ENCODE results near the gene TCP11X2. TPM values are rescaled to one million over a fixed set of nuclear protein-coding genes. Genes with fewer than 3 reads are reported as not detected.
"Not testable (repeated sequence)": the region's sequence is repeated elsewhere in the genome, so short reads cannot be mapped to it uniquely, and the experiment has no call there.

Gene TCP11X2
- total RNA-seq, 2 donors from 2014 or later = 1.6 to 3.0 TPM

DNA sequence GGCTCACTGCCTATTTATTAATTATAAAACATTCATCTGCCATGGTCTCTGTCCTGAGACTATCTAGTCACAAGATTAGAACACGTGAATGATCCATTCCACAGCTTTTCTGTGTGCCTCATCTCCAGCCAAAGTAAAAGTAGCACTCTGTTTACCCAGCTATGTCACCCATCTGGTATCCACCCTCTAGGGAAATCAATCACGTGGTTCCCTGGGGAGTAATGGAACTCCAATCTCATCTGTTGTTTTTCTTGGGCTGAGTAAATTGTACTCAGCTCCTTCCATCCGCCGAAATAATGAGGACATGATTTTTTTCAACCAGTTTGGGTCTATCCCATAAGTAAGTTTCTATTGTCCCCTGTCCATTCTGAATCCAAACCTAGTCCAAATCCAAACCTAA, 13.0 kb downstream of the TCP11X2 start:
- H3K4me3 Mint-ChIP-seq; H3K4me1 Mint-ChIP-seq; H3K9me3 Mint-ChIP-seq; H3K36me3 Mint-ChIP-seq (ENCODE audit: low read depth); H3K27ac ChIP-seq (ENCODE audit: low read depth, low read length); H3K27ac Mint-ChIP-seq; H3K27me3 Mint-ChIP-seq (ENCODE audit: insufficient read depth); DNase-seq; H3K4me3 ChIP-seq (ENCODE audit: low read length); H3K4me1 ChIP-seq (ENCODE audit: control insufficient read depth, insufficient read depth, low read length); H3K9me3 ChIP-seq (ENCODE audit: control insufficient read depth, low read length); H3K36me3 ChIP-seq (ENCODE audit: control insufficient read depth, insufficient read depth, low read length); H3K27me3 ChIP-seq (ENCODE audit: control insufficient read depth, insufficient read depth, low read length, poor library complexity, severe bottlenecking); H3K9ac ChIP-seq (ENCODE audit: extremely low read depth, low read length, poor library complexity, severe bottlenecking): not testable (repeated sequence)
- no CpG with 5 or more reads among the region's 4 CpGs for WGBS, 2 experiments (ENCODE audit: insufficient coverage in 1 of 2, insufficient read length in 1 of 2)

DNA sequence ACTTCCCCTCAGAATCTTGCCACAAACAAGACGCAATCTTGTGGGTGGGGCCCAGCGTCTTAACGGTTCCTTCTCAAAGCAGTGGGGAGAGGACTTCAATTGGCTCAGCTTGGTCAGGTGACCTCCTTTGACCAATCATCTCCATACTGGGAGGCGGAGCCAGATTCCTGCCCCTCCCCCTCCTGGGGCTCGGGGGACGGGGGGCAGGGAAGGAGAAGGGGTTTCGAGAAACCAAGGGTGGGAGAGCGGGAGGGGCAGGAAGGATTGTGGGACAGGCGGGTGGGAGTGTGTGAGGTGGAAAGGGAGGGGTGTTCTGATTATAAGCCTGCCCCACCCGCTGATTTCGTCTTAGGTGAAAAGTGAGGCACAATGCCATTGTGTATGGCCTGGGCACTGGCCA, 31.7 kb downstream of the TCP11X2 start, which contains the start of gene NXF2B:
NXF2B (minus strand) TSS at position 101 of the 400 bp plus-strand sequence. CDS start 59,972 bp downstream, outside the sequence.
- H3K27me3 Mint-ChIP-seq (ENCODE audit: insufficient read depth); H3K4me3 ChIP-seq (ENCODE audit: low read length); H3K27me3 ChIP-seq (ENCODE audit: control insufficient read depth, insufficient read depth, low read length, poor library complexity, severe bottlenecking); H3K4me1 ChIP-seq (ENCODE audit: control insufficient read depth, insufficient read depth, low read length); H3K36me3 ChIP-seq (ENCODE audit: control insufficient read depth, insufficient read depth, low read length); DNase-seq; H3K9ac ChIP-seq (ENCODE audit: extremely low read depth, low read length, poor library complexity, severe bottlenecking); H3K36me3 Mint-ChIP-seq (ENCODE audit: low read depth); H3K9me3 ChIP-seq (ENCODE audit: control insufficient read depth, low read length); H3K4me1 Mint-ChIP-seq; H3K4me3 Mint-ChIP-seq; H3K27ac ChIP-seq (ENCODE audit: low read depth, low read length); H3K9me3 Mint-ChIP-seq; H3K27ac Mint-ChIP-seq: not testable (repeated sequence)
- WGBS, 2 experiments (ENCODE audit: insufficient coverage in 1 of 2, insufficient read length in 1 of 2) = no CpG with 5 or more reads among the region's 11 CpGs

DNA sequence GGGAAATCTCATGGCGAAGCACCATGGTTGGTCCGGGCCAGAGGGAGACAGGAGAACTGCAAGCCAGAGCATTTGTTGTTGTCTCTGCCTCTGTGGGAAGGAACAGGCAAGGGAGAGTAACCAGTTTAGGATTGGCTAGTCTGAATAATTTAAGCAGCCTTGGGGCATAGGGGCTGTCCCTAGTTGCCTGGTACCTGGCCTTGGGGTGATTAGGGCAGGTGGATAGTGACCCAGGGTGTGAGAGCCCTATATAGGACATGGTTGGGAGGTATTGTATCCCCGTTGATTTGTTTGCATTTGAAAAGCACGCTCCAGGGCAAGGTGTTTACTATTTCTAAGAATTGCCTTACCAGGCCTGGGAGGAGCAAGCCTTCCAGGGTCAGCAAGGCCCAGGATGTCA, 57.1 kb downstream of the TCP11X2 start:
- not testable (repeated sequence) for H3K9me3 ChIP-seq (ENCODE audit: control insufficient read depth, low read length); H3K36me3 ChIP-seq (ENCODE audit: control insufficient read depth, insufficient read depth, low read length); DNase-seq; H3K27me3 Mint-ChIP-seq (ENCODE audit: insufficient read depth); H3K9me3 Mint-ChIP-seq; H3K27ac ChIP-seq (ENCODE audit: low read depth, low read length); H3K4me3 ChIP-seq (ENCODE audit: low read length); H3K27me3 ChIP-seq (ENCODE audit: control insufficient read depth, insufficient read depth, low read length, poor library complexity, severe bottlenecking); H3K27ac Mint-ChIP-seq; H3K36me3 Mint-ChIP-seq (ENCODE audit: low read depth); H3K9ac ChIP-seq (ENCODE audit: extremely low read depth, low read length, poor library complexity, severe bottlenecking); H3K4me3 Mint-ChIP-seq; H3K4me1 Mint-ChIP-seq; H3K4me1 ChIP-seq (ENCODE audit: control insufficient read depth, insufficient read depth, low read length)
- no CpG with 5 or more reads among the region's 4 CpGs for WGBS, 2 experiments (ENCODE audit: insufficient coverage in 1 of 2, insufficient read length in 1 of 2)

Other genes starting within 250 kb of the TCP11X2 start
- under 1 TPM; 0.62 to 0.75 TPM for gene NXF2, start 224.6 kb downstream of the TCP11X2 start, total RNA-seq
- 1 to 10 TPM; 1.3 to 1.6 TPM for gene NXF2B, start 31.8 kb downstream of the TCP11X2 start, total RNA-seq
- 10 to 100 TPM; 30.6 to 88.4 TPM for gene TMSB15A, start 44.9 kb upstream of the TCP11X2 start, total RNA-seq
- 10 to 100 TPM; 14.2 to 15.9 TPM for gene ARMCX5, start 127.7 kb upstream of the TCP11X2 start, total RNA-seq
- 1 to 10 TPM; 2.9 to 3.7 TPM for gene GPRASP1, start 179.7 kb upstream of the TCP11X2 start, total RNA-seq
- 10 to 100 TPM; 12.9 to 20.8 TPM for gene GPRASP2, start 240.6 kb upstream of the TCP11X2 start, total RNA-seq
- gene GPRASP3, start 248.9 kb upstream of the TCP11X2 start, total RNA-seq = 10 to 100 TPM in 1 of 2 donors, 1 to 10 TPM in 1; 7.4 to 16.4 TPM

Data from endodermal cell (in vitro differentiated cells).